Adrenal gland (tissue), 12 donors: ENCODE data around the gene PRSS12. TPM values are rescaled to one million over a fixed set of nuclear protein-coding genes. Genes with fewer than 3 reads are reported as not detected.

Experiments used
- DNase-seq, 7 donors: peaks; one replicate each; pipeline ENCODE4 v3.0.0-alpha.2; 2019 to 2020
- H3K27ac ChIP-seq, 5 donors: fragments of 200-600 bp; sonication (generic) in 4 of 5; 1 replicate in 3 of 5; 2 replicates in 2 of 5; pipeline versions ENCODE4 v1.5.1 to v1.8.0; 2016 to 2020; ENCODE audit warnings: mild to moderate bottlenecking in 1 of 5
- H3K27me3 ChIP-seq: fragments of 200-600 bp; 2 replicates; pipeline ENCODE4 v1.8.0; 2021
- H3K36me3 ChIP-seq, 2 donors: fragments of 200-600 bp; replicated peaks in 1 of 2; 1 replicate in 1 of 2; 2 replicates in 1 of 2; pipeline versions ENCODE4 v1.5.1 to v1.8.0; 2018 to 2022
- H3K4me1 ChIP-seq, 2 donors: fragments of 200-600 bp; replicated peaks in 1 of 2; 1 replicate in 1 of 2; 2 replicates in 1 of 2; pipeline versions ENCODE4 v1.5.1 to v1.8.0; 2018 to 2021
- H3K4me3 ChIP-seq, 4 donors: fragments of 200-600 bp; sonication (generic) in 3 of 4; one replicate each; pipeline ENCODE4 v1.5.1; 2016 to 2018
- H3K9me3 ChIP-seq, 3 donors: fragments of 200-600 bp; sonication (generic) in 1 of 3; replicated peaks in 1 of 3; 1 replicate in 2 of 3; 2 replicates in 1 of 3; pipeline versions ENCODE4 v1.5.1 to v1.8.0; 2016 to 2021
- POLR2A ChIP-seq, 2 donors: fragments of 450-650 bp; IDR thresholded peaks; one replicate each; pipeline ENCODE4 v1.6.1; 2017; ENCODE audit warnings: antibody characterized with exemption in 2 of 2, mild to moderate bottlenecking in 2 of 2, moderate library complexity in 1 of 2
- WGBS, 4 donors: extraction: QIAGEN DNeasy Blood & Tissue Kit in 2 of 4; methylation state at CpG; one replicate each; pipeline versions ENCODE4 v1.1.5 to v1.1.7; 2013 to 2017; 5-methylcytosine and 5-hydroxymethylcytosine counted together
- intact Hi-C, 2 donors: fragments of 100-400 bp; cut with DNase I; formaldehyde crosslinking; loops; one replicate each; pipeline versions ENCODE4 v1.14.1 to v1.15.0; 2022 to 2023
- polyA plus RNA-seq, 3 donors: library from polyadenylated mRNA; stranded (reverse); fragments of 200-250 nt in 2 of 3; fragments of 350-450 nt in 1 of 3; fragmentation: Illumina TruSeq in 1 of 3; extraction: RNeasy Lipid Tissue Mini Kit (QIAGEN cat#74804) in 1 of 3; gene quantifications; one replicate each; pipeline ENCODE4 v1.2.3, GENCODE V29; 2013 to 2014
- total RNA-seq, 9 donors: library from RNA; depleted of rRNA in 4 of 9; stranded (reverse); fragments of >200 nt in 4 of 9; fragments of 120-200 nt in 1 of 9; fragmentation: NEBNext Ultra II Directional in 1 of 9; extraction: Animal tissue kit (Norgen Biotek cat#: 25700) in 1 of 9; gene quantifications; one replicate each; pipeline versions ENCODE4 v1.1.0 to v1.2.4, GENCODE V29; 2013 to 2023
- TF ChIP-seq, protein P1 (sequence below), 6 experiments: fragments of 450-650 bp in 4 of 6; fragments of 200-600 bp in 2 of 6; sonication (generic) in 1 of 6; IDR thresholded peaks; 1 replicate in 5 of 6; 2 replicates in 1 of 6; pipeline versions ENCODE4 v1.5.1 to v1.8.0; 2016 to 2021; ENCODE audit warnings: antibody characterized with exemption in 6 of 6, mild to moderate bottlenecking in 2 of 6, moderate library complexity in 1 of 6
- donor health status: healthy with polysubstance abuse.
- donor health status: Bipolar disorder and iron deficiency.
- donor health status: DM: yes; HTN: yes; CAD: no.
- donor health status: DM: no; HTN: no; CAD: no.
- donor health status: DM: no; HTN: no; CAD: no.
- donor health status: DM: yes; HTN: yes; CAD: no.

Gene PRSS12
- total and polyA plus RNA-seq, 12 donors: 0.07 to 0.89 (median 0.23) TPM; not detected in 3

- TF ChIP-seq, protein P1, sequence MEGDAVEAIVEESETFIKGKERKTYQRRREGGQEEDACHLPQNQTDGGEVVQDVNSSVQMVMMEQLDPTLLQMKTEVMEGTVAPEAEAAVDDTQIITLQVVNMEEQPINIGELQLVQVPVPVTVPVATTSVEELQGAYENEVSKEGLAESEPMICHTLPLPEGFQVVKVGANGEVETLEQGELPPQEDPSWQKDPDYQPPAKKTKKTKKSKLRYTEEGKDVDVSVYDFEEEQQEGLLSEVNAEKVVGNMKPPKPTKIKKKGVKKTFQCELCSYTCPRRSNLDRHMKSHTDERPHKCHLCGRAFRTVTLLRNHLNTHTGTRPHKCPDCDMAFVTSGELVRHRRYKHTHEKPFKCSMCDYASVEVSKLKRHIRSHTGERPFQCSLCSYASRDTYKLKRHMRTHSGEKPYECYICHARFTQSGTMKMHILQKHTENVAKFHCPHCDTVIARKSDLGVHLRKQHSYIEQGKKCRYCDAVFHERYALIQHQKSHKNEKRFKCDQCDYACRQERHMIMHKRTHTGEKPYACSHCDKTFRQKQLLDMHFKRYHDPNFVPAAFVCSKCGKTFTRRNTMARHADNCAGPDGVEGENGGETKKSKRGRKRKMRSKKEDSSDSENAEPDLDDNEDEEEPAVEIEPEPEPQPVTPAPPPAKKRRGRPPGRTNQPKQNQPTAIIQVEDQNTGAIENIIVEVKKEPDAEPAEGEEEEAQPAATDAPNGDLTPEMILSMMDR (IDR thresholded peaks at IDR 0.05): no peak
- no peak for TF ChIP-seq POLR2A (IDR thresholded peaks at IDR 0.05)
- intact Hi-C loops: no loop called here
- H3K4me3 ChIP-seq: no peak overlapping the region
- H3K27me3 ChIP-seq: peaks cover 4% of the 10 kb centered on the region
- no peaks in the 10 kb centered on the region for H3K9me3 ChIP-seq
- H3K27ac ChIP-seq: no peak overlapping the region
- no peaks in the 10 kb centered on the region for H3K4me1 ChIP-seq
- DNase-seq: no peak
- H3K36me3 ChIP-seq: no peaks in the 10 kb centered on the region
Measured at GRCh38 chr4:118361192-118361591, 8.4 kb upstream of the PRSS12 start.

DNA sequence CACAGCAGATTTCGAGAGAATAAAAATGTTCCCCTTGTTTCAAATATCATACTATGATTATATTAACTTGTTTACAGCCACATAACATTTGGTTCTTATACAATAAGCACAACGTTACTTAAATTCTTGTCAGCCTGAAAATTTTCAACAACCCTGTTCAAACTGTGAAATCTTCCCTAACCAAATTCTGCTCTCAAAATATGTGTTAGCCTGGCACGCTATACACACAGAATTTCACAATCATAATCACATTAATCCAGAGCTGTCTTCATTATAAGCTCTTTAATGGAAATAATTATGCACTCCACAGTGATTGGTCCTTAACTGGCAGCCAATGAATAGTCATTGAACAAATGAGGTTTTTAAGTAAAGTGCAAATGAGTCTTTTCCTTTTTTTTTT lies 7.3 kb upstream of the PRSS12 start:
- Histone ChIP-seq H3K27ac (no peak overlapping the region), H3K4me3 (no peak overlapping the region), H3K9me3 (no peaks in the 10 kb centered on the region), H3K36me3 (no peaks in the 10 kb centered on the region), H3K4me1 (no peaks in the 10 kb centered on the region), H3K27me3 (peaks cover 14% of the 10 kb centered on the region)
- WGBS, 4 donors: 69 to 85% (median 79%) methylated on average over 3 of the region's 3 CpGs
- TF ChIP-seq, protein P1 (IDR thresholded peaks at IDR 0.05): no peak
- DNase-seq: no peak
- intact Hi-C loops: no loop called here

DNA sequence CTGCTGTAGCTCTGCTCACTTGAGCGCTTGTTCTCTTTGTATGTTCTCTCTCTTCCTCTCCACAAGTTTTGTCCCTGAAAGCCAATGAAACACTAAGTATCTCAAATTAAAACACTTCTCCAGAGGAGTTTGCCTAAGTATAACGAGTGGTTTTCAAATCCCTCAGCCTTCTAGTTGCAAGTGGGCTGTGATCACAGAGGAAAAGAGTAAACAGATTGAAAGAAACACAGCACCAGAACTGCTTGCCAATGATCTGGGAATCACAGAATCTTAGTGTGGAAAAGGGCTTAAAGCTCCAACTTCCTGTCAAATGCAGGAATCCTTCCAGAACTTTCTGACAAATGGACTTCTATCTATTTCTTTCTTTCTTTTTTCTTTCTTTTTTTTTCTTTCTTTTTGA lies 4.8 kb upstream of the PRSS12 start:
- no peak overlapping the region for H3K27ac ChIP-seq
- H3K27me3 ChIP-seq: peaks cover 39% of the 10 kb centered on the region
- no peaks in the 10 kb centered on the region for H3K36me3 ChIP-seq
- H3K9me3 ChIP-seq: no peaks in the 10 kb centered on the region
- DNase-seq: no peak
- H3K4me1 ChIP-seq: peaks cover 0 to 9% of the 10 kb centered on the region in 2 donors
- TF ChIP-seq, protein P1 (IDR thresholded peaks at IDR 0.05): no peak
- TF ChIP-seq POLR2A (IDR thresholded peaks at IDR 0.05): no peak
- H3K4me3 ChIP-seq: no peak overlapping the region
- 43 to 66% (median 62%) methylated on average over 2 of the region's 2 CpGs for WGBS, 4 donors
- intact Hi-C loops: no loop called here

DNA sequence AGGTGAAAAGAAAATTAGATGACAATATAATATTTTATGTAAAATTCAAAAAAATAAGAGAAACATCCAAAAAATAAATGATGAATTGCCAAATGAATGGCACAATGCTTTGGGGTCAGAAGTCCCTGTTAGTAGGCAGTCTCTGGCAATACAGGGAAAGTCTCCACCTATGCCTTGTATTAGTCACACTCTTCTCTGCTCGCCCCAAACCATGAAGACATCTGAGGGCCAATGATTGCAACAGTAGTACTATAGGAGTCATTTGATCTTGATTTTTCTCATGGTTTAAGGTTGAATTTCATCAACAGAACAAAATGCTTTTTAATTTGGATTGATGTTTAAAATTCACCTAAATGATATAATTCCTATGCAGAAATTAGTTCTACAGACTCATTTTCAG lies 3.9 kb upstream of the PRSS12 start:
- Histone ChIP-seq H3K9me3 (no peaks in the 10 kb centered on the region), H3K27ac (no peak overlapping the region), H3K36me3 (no peaks in the 10 kb centered on the region), H3K4me1 (peaks cover 0 to 11% of the 10 kb centered on the region in 2 donors), H3K27me3 (peaks cover 44% of the 10 kb centered on the region), H3K4me3 (no peak overlapping the region)
- TF ChIP-seq, protein P1 (IDR thresholded peaks at IDR 0.05): no peak
- TF ChIP-seq POLR2A (IDR thresholded peaks at IDR 0.05): no peak
- intact Hi-C loops: no loop called here
- no peak for DNase-seq
- WGBS, 4 donors: 74 to 91% (median 75%) methylated on average over 1 of the region's 1 CpG
